ENCODE data around the gene TOR1B.
"Not testable (repeated sequence)": the region's sequence is repeated elsewhere in the genome, so short reads cannot be mapped to it uniquely, and the experiment has no call there.

Gene TOR1B

DNA sequence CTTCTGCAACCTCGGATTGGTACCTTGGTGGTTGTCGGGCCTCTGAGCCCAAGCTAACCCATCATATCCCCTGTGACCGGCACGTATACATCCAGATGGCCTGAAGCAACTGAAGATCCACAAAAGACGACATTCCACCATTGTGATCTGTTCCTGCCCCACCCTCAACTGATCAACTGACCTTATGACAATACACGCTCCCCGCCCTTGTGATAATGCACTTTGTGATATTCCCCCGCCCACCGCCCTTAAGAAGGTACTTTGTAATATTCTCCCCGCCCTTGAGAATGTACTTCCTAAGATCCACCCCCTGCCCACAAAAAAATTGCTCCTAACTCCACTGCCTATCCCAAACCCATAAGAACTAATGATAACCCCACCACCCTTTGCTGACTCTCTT, 16.5 kb upstream of the TOR1B start:
- TF ChIP-seq, protein P1, sequence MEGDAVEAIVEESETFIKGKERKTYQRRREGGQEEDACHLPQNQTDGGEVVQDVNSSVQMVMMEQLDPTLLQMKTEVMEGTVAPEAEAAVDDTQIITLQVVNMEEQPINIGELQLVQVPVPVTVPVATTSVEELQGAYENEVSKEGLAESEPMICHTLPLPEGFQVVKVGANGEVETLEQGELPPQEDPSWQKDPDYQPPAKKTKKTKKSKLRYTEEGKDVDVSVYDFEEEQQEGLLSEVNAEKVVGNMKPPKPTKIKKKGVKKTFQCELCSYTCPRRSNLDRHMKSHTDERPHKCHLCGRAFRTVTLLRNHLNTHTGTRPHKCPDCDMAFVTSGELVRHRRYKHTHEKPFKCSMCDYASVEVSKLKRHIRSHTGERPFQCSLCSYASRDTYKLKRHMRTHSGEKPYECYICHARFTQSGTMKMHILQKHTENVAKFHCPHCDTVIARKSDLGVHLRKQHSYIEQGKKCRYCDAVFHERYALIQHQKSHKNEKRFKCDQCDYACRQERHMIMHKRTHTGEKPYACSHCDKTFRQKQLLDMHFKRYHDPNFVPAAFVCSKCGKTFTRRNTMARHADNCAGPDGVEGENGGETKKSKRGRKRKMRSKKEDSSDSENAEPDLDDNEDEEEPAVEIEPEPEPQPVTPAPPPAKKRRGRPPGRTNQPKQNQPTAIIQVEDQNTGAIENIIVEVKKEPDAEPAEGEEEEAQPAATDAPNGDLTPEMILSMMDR (IDR thresholded peaks at IDR 0.05; ENCODE audit: low read depth, low read length), result no peak
- TF ChIP-seq, protein P2, sequence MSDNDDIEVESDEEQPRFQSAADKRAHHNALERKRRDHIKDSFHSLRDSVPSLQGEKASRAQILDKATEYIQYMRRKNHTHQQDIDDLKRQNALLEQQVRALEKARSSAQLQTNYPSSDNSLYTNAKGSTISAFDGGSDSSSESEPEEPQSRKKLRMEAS (IDR thresholded peaks at IDR 0.05; ENCODE audit: low read depth, low read length), result no peak
- TF ChIP-seq MYC (IDR thresholded peaks at IDR 0.05; ENCODE audit: low read depth, low read length) (no peak), POLR2A (IDR thresholded peaks at IDR 0.05; ENCODE audit: extremely low read depth, insufficient read length) (no peak)
- H3K4me3 ChIP-seq (ENCODE audit: low read depth, low read length), result no peak overlapping the region
- no peak for DNase-seq (ENCODE audit: low read depth)

DNA sequence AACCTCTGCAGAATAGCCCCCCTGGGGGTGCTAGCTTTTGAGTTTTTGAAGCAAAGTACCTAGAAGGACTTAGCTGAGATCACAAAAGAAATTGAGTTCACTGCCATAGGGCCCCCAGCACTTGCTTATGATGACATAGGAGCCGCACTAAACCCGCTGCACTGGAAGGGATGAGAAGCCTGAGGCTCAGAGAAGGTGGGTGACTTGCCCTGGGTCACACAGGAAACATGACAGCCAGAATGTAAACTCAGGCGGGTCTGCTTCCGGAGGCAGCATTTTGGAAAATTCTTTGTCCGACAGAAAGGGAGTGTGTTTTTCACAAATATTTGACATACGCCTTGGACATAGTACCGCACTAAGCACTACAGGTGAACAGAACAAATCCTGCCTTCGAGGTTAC, 8.4 kb upstream of the TOR1B start:
- TF ChIP-seq, protein P2 (IDR thresholded peaks at IDR 0.05; ENCODE audit: low read depth, low read length), result no peak
- TF ChIP-seq MYC (IDR thresholded peaks at IDR 0.05; ENCODE audit: low read depth, low read length) (no peak), POLR2A (IDR thresholded peaks at IDR 0.05; ENCODE audit: extremely low read depth, insufficient read length) (no peak)
- TF ChIP-seq, protein P1 (IDR thresholded peaks at IDR 0.05; ENCODE audit: low read depth, low read length), result no peak
- H3K4me3 ChIP-seq (ENCODE audit: low read depth, low read length), result no peak overlapping the region
- no peak for DNase-seq (ENCODE audit: low read depth)

DNA sequence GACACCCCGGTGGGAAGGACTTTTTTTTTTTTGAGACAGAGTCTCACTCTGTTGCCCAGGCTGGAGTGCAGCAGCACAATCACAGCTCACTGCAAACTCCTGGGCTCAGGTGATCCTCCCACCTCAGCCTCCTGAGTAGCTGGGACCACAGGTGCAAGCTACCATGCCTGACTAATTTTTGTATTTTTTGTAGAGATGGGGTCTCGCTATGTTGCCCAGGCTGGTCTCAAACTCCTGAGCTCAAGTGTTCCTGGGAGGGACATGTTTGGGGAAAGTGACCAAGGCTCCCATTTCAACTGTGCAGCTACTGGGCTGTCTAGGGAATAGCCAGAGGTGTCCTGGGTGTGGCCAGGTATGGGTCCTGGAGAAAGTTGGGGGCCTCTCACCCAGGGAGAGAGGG, 7.0 kb upstream of the TOR1B start:
- DNase-seq (ENCODE audit: low read depth); H3K4me3 ChIP-seq (ENCODE audit: low read depth, low read length): not testable (repeated sequence)

DNA sequence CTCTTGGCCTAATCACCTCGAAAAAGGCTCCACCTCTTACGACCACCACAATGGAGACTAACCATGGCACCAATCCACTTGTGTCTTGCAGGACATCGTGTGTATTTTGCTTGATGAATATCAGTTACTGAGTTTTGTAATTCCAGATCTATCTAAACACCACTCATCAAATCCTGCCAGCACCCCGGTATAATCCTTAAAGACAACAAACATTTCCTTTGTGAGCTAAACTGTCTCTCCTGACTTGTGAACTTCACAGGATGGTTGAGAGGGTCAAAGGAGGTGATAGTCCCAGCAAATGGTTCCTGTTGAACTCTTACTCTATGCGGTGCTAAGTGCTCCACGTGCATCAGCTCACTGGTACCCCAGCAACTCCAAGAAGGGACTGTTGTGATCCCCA, 4.0 kb upstream of the TOR1B start:
- TF ChIP-seq, protein P2 (IDR thresholded peaks at IDR 0.05; ENCODE audit: low read depth, low read length), result no peak
- no peak overlapping the region for H3K4me3 ChIP-seq (ENCODE audit: low read depth, low read length)
- DNase-seq (ENCODE audit: low read depth), result no peak

DNA sequence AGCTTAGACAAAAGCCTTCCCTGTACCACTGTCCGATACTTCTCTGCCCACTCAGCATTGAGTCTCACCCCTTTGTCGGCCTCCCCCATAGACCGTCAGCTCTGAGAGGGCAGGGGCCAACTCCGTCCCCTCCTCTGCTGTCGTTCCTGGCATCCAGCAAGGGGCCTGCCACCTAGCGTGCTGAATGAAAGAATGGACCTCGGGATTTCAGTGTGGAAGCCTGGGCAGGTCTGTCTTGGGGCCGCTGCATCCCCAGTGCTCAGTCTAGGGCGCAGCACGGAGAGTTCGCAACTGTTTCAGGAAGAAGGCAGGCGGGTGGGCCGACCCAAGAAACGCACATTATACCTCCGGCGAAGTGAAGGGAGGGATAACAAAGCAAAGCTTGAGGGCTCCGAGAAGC, 1.5 kb upstream of the TOR1B start:
- TF ChIP-seq MYC (IDR thresholded peaks at IDR 0.05; ENCODE audit: low read depth, low read length) (no peak), POLR2A (IDR thresholded peaks at IDR 0.05; ENCODE audit: extremely low read depth, insufficient read length) (no peak)
- TF ChIP-seq, protein P1 (IDR thresholded peaks at IDR 0.05; ENCODE audit: low read depth, low read length), result no peak
- TF ChIP-seq, protein P2 (IDR thresholded peaks at IDR 0.05; ENCODE audit: low read depth, low read length), result no peak
- no peak for DNase-seq (ENCODE audit: low read depth)
- H3K4me3 ChIP-seq (ENCODE audit: low read depth, low read length), result no peak overlapping the region

DNA sequence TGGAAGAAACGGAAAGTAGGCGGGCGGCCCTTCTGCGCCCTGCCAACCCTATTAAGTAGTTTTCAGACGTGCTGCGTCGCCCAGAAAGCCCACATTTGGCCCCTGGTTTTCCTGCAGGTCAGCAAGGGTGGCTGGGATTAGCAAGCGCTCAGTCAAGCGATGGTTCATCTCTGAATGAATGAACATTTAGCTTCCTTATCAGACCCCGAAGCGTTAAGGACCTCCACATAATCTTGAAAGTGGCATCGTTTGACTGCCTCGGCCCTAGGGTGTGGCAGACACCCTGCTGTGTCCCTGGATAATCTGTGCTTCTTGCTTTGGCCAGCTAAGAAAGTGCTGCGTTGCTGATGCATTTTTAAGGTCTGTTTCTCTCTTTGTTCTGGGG, 684 bp downstream of the TOR1B start:
- peak; percentile 48 for DNase-seq (ENCODE audit: low read depth)
- H3K4me3 ChIP-seq (ENCODE audit: low read depth, low read length), result peak overlapping the region; percentile 61
- TF ChIP-seq MYC (IDR thresholded peaks at IDR 0.05; ENCODE audit: low read depth, low read length), result no peak
- TF ChIP-seq, protein P1 (IDR thresholded peaks at IDR 0.05; ENCODE audit: low read depth, low read length), result no peak
- TF ChIP-seq POLR2A (IDR thresholded peaks at IDR 0.05; ENCODE audit: extremely low read depth, insufficient read length), result no peak
- TF ChIP-seq, protein P2 (IDR thresholded peaks at IDR 0.05; ENCODE audit: low read depth, low read length), result no peak

DNA sequence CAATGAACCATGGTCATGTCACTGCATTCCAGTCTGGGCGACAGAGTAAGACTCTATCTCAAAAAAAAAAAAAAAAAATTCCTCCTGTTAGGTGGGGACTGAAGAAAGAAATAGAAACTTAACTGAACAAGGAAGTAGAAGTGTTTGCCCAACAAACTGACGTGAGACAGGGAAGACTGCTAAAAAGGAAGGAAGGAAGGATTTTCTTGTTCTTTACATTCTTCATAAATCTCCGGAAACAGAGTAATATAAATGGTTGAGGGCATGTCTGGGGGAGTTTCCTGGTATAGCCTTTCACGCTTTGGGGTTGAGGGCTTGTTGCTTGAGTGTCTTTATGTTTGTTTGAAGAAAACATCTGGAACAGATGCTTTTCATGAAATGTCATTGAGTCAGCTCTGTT, 3.1 kb downstream of the TOR1B start:
- peak; percentile 42 for DNase-seq (ENCODE audit: low read depth)
- H3K4me3 ChIP-seq (ENCODE audit: low read depth, low read length), result no peak overlapping the region
- TF ChIP-seq, protein P1 (IDR thresholded peaks at IDR 0.05; ENCODE audit: low read depth, low read length), result no peak
- TF ChIP-seq, protein P2 (IDR thresholded peaks at IDR 0.05; ENCODE audit: low read depth, low read length), result no peak
- no peak for TF ChIP-seq POLR2A (IDR thresholded peaks at IDR 0.05; ENCODE audit: extremely low read depth, insufficient read length)
- no peak for TF ChIP-seq MYC (IDR thresholded peaks at IDR 0.05; ENCODE audit: low read depth, low read length)

Data from NB4 (cell line).